GM19351 (cell line): Measurements from ENCODE around the gene TIRAP.
"Not testable (repeated sequence)": the region's sequence is repeated elsewhere in the genome, so short reads cannot be mapped to it uniquely, and the experiment has no call there.

Source experiments
- ATAC-seq: cut with Tn5 transposase; IDR thresholded peaks from one replicate; pipeline ENCODE4 v1.9.1; 2021; ENCODE audit warnings: mild to moderate bottlenecking, moderate library complexity; ENCODE audit not compliant: unreplicated experiment

TIRAP gene

DNA sequence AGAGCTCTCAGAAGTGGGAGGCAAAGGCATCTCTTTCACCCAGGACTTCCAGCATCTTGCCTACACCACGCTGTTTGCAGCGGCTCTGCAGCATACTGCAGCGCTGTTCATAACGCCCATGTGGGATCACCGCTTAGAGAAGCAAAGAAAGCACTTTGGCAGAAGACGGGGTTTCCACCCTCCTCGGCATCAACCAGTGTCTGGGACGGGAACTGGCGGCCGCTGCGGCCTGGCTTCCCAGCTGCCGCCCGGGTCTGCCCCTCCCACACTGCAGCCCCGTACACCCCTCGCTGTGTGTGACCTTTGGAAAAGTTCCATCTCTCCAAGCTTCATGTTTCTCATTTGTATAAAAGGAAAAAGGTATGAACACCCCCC is 545 bp upstream of the TIRAP start:
- ATAC-seq = no peak

GRCh38 chr11:126284829-126285228 is 1.9 kb downstream of the TIRAP start:
- ATAC-seq = peak; percentile 63

DNA sequence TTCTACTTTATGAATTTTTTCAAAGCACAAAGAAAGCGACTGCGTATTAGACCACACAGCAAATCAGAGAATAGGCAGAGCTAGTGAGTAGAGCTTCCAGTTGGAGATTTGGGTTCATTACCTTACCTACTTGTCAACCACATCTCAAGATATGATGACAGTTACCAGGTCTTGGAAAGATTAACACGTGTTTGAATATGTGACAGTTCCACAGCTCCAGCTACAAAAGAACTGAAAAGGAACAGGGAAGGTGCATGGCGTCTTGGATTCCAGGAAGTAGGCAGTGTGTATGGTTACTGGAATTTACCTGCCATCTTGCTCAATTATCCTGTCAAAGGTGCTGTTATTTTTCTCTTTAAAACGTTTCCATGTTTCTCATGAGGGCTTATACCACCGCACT is 5.3 kb downstream of the TIRAP start:
- no peak for ATAC-seq

- no peak for ATAC-seq
These were observed 8.0 kb downstream of the TIRAP start for GRCh38 chr11:126290887-126291286.

DNA sequence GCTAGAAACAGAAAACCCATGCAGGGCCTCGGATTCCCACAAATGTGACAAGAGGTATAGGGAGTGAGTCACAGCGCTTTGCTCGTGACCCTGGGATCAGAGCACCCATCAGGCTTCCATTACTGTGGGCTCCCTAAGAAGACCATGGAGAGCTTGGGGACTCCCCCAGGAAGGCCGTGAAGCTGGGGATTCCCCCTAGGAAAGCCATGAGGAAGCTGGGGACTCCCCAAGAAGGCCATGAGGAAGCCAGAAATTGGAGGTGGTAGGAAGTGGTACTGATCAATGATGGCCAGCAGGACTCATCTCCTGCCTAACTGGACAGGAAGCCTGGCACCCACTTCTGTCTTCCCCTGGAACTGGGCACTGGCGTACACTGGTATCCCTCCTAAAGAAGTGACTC is 10.8 kb downstream of the TIRAP start:
- peak; percentile 40 for ATAC-seq

- no peak for ATAC-seq
These were observed 14.1 kb downstream of the TIRAP start for GRCh38 chr11:126297004-126297403.

GRCh38 chr11:126303623-126304456 is 20.9 kb downstream of the TIRAP start, which contains the start of gene DCPS:
Gene DCPS, plus strand, starts transcription at chr11:126304060. Its CDS starts 21 bp downstream, at chr11:126304081.
- ATAC-seq = peak; percentile 82

DNA sequence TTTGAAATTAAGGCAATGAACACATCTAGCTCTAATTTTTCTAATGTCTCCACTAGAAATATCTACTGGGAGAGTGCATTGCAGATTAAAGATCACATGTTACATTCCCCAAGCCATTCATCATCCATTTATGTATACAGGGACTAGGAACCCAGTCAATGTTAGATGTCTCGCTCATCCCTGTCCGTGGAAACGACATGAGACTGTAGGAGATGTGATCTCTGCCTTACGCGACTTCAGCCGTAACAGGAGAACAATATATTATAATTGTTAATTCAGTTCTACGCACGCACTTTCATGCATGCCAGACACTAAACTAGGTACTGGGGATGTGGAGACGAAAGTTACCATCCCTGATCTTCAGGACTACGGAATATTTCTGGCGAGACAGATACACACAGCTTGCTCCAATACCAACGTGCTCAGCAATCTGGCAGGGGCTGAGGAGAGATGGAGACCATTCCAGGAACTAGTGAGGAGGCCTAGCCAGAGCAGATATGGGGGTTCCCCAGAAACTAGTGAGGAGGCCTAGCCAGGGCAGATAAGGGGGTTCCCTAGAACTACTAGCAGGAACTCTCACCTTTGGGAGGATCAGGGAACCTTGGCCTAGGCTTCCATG is 21.7 kb downstream of the TIRAP start:
- no peak for ATAC-seq

- peak; percentile 61 for ATAC-seq
These were observed 22.8 kb downstream of the TIRAP start for GRCh38 chr11:126305699-126306098.

DNA sequence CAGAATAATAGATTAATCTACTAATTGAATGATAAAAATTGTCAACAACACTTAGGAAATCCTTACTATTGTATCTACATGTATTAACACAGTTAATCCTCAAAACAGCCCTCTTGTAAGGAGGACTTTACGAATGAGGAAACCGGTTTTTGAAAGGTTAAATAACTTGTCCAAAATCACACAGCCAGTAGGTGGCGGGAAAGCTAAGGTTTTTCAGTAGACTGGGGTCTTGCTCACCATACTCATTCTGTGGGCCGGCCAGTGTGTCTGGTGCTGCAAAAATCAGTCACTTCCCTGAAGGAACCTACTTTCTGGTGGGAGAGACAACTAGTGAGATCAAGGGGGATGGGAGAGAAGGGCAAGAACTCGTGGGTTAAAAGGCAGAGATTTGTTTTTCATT is 24.8 kb downstream of the TIRAP start:
- ATAC-seq = no peak

- ATAC-seq = no peak
These were observed 25.4 kb downstream of the TIRAP start for GRCh38 chr11:126308271-126308671.

DNA sequence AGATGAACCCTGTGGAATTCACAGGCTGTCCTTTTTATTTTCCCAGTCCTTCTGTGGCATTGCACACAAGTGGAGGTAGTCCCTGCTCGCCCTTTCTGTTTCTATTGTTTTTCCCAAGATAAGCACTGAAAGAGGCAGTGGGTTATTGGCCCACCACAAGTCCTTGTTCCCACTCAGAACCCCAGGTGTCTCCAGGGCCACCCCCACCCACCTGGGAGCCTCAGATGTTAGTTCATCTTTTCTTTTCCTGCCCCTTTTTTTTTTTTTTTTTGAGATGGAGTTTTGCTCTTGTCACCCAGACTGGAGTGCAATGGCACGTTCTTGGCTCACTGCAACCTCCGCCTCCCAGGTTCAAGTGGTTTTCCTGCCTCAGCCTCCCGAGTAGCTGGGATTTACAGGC is 25.9 kb downstream of the TIRAP start:
- ATAC-seq = not testable (repeated sequence)

GRCh38 chr11:126310200-126310991 is 27.5 kb downstream of the TIRAP start:
- ATAC-seq = peak; percentile 28

GRCh38 chr11:126310992-126311310 is 28.1 kb downstream of the TIRAP start:
- ATAC-seq = no peak

- peak; percentile 78 for ATAC-seq
These were observed 28.8 kb downstream of the TIRAP start for GRCh38 chr11:126311401-126312291.

DNA sequence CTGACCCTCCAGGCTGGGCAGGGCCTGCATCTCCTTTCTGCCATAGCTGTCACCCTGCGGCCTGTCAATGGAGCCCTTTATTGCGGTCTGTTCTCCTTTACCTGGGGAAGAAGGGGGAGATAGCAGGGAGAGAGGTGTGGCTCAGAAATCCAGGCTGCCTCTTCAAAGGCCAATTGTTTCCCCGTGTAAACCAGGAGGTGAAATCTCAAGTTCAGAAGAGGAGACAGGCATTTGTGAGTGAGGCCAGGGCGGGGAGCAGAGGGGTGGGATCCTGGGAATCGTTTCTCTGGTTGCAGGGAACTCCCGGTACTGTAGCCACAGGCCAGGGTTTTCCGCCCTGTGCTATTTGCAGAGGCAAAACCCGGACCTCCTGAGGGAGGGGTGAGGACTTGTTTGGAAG is 30.1 kb downstream of the TIRAP start:
- ATAC-seq = no peak

DNA sequence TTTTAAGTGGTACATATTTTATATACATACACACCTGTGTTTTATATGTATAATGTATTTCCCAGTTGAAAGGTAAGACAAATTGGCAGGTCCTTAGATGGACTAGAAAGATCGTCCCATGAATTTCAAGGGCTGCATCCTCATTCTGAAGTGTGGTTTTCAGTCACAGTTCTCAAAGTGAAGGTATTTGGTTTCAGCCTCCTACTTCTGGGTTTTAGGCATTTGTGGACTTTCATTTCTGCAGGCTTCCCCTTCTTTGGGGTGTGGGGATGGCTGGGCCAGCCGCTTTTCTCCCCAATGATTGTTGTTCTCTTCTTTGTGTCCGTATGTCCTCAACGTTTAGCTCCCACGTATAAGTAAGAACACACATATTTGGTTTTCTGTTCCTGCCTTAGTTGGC is 30.9 kb downstream of the TIRAP start:
- ATAC-seq = no peak

DNA sequence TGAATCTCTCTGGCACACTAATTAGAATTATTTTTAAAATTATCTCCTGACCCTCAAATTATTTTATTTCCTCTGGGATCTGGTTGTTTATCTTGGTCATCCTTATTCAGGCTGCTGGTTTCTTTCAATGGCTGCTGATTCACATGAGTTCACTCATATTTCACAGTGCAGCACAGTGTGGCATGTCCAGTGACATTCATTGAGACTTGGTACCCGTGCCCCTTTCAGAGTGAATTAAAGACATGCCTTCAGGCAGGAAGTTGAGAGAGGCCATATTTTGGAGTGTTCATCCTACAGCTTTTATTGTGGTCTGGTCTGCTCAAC is 34.5 kb downstream of the TIRAP start:
- ATAC-seq = no peak

DNA sequence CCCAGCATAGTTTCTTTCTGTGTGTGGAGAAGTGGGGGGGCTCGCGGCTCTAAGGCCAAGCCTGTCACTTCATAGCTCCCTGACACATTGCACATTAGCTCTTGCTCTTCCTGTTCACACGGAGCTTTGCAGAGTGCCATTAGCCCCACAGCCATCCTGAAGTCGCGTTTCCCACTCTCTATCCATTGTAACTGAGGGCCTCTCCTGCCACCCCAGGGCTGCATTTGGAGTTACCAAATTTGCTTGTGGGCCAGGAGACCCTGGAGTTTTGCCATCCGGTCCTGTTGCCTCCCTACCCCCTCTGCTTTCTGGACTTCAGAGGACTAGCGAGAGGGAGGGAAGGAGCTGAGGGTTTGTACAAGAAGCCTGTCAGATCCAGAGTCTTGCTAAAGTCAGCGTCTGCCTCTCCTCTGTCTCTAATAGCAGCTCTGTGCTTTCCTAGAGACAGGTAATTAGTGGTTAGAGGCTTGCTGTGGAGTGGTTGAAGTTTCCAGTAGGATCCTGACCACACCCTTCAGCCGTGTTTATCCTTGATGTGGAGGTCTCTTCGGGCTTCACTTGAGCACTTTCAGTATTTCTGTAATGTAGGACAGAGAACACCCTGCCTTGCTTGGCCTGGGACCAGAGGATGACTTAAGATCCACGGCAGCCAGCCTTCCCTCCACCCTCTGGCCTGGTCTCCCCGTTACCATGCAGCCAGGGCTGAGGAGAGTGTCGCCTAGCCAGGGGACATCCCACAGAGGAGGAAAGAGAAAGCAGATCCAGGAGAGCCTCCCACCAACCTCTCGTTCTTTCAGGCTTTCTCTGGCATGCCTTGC is 35.1 kb downstream of the TIRAP start:
- peak; percentile 14 for ATAC-seq
